Neural progenitor cell (in vitro differentiated cells): ENCODE data around the gene HM13. TPM values are rescaled to one million over a fixed set of nuclear protein-coding genes. Genes with fewer than 3 reads are reported as not detected.
A peak's percentile ranks its signal among the peaks of the same experiment; 100 is the strongest.

Experiments
- DNase-seq: peaks from one replicate; pipeline ENCODE4 v3.0.0-alpha.2; 2016; ENCODE audit warnings: low spot score
- H2AFZ ChIP-seq: fragments of 200-600 bp; sonication (generic); replicated peaks from 2 replicates; pipeline ENCODE4 v1.6.1; 2016; ENCODE audit warnings: antibody characterized with exemption
- H3F3A ChIP-seq: fragments of 200-600 bp; sonication (generic); 2 replicates; pipeline ENCODE4 v1.6.1; 2016; ENCODE audit warnings: antibody characterized with exemption, low read depth
- H3K27ac ChIP-seq: fragments of 200-600 bp; sonication (generic); 2 replicates; pipeline ENCODE4 v1.5.1; 2016; ENCODE audit warnings: mild to moderate bottlenecking
- H3K27me3 ChIP-seq: fragments of 200-600 bp; sonication (generic); 2 replicates; pipeline ENCODE4 v1.6.1; 2016; ENCODE audit warnings: mild to moderate bottlenecking, moderate library complexity
- H3K36me3 ChIP-seq: fragments of 200-600 bp; sonication (generic); 2 replicates; pipeline ENCODE4 v1.5.1; 2016
- H3K4me1 ChIP-seq: fragments of 200-600 bp; sonication (generic); 2 replicates; pipeline ENCODE4 v1.6.1; 2016; ENCODE audit warnings: mixed run types
- H3K4me2 ChIP-seq: fragments of 200-600 bp; sonication (generic); 2 replicates; pipeline ENCODE4 v1.6.1; 2016
- H3K4me3 ChIP-seq: fragments of 200-600 bp; sonication (generic); 2 replicates; pipeline ENCODE4 v1.5.1; 2016
- H3K79me2 ChIP-seq: fragments of 200-600 bp; sonication (generic); 2 replicates; pipeline ENCODE4 v1.6.1; 2016; ENCODE audit warnings: low read depth
- H3K9ac ChIP-seq: fragments of 200-600 bp; sonication (generic); 2 replicates; pipeline ENCODE4 v1.6.1; 2016
- H3K9me3 ChIP-seq: fragments of 200-600 bp; sonication (generic); 2 replicates; pipeline ENCODE4 v1.5.1; 2016; ENCODE audit warnings: low read depth
- H4K20me1 ChIP-seq: fragments of 200-600 bp; sonication (generic); 2 replicates; pipeline ENCODE4 v1.6.1; 2016; ENCODE audit warnings: low read depth
- H3K27ac Mint-ChIP-seq: 3 replicates; pipeline ENCODE4 v1.8.0; 2021; ENCODE audit warnings: mixed read lengths
- H3K27me3 Mint-ChIP-seq: 2 replicates; pipeline ENCODE4 v1.8.0; 2022; ENCODE audit warnings: low read depth, mild to moderate bottlenecking, inconsistent platforms, moderate library complexity, mixed read lengths; ENCODE audit not compliant: insufficient read depth
- H3K36me3 Mint-ChIP-seq: 3 replicates; pipeline ENCODE4 v1.8.0; 2021; ENCODE audit warnings: mixed read lengths
- H3K4me1 Mint-ChIP-seq: 3 replicates; pipeline ENCODE4 v1.8.0; 2021; ENCODE audit warnings: mixed read lengths
- H3K4me3 Mint-ChIP-seq: 3 replicates; pipeline ENCODE4 v1.8.0; 2021; ENCODE audit warnings: mild to moderate bottlenecking, moderate library complexity, mixed read lengths
- H3K9me3 Mint-ChIP-seq: 3 replicates; pipeline ENCODE4 v1.8.0; 2020; ENCODE audit warnings: mixed read lengths
- EZH2 ChIP-seq: fragments of 200-600 bp; sonication (generic); IDR thresholded peaks from 2 replicates; pipeline ENCODE4 v1.6.1; 2017; ENCODE audit warnings: antibody characterized with exemption, mild to moderate bottlenecking, moderate library complexity
- EZH2phosphoT487 ChIP-seq: fragments of 200-600 bp; sonication (generic); IDR thresholded peaks from 2 replicates; pipeline ENCODE4 v1.6.1; 2017; ENCODE audit warnings: antibody characterized with exemption
- total RNA-seq: library from RNA; depleted of rRNA; stranded (reverse); fragments of >200 nt; gene quantifications from 2 replicates; pipeline ENCODE4 v1.2.3, GENCODE V29; 2015; ENCODE audit warnings: low replicate concordance
- TF ChIP-seq, protein P1 (sequence below): fragments of 200-600 bp; sonication (generic); IDR thresholded peaks from 2 replicates; pipeline ENCODE4 v1.5.1; 2017; ENCODE audit warnings: antibody characterized with exemption, mild to moderate bottlenecking

HM13 gene
- total RNA-seq, 1 donor from 2014 or later = 46.2 TPM

DNA sequence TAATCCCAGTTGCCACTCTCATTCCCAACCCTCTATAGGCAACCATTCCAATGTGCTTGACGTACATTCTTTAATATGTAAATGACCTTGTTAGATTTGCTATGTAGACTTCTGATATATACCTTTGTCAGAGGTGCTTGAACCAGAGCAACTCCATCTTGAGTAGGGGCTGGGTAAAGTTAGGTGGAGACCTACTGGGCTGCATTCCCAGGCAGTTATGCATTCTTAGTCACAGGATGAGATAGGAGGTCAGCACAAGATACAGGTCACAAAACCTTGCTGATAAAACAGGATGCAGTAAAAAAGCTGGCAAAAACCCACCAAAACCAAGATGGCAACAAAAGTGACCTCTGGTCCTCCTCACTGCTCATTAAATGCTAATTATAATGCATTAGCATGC lies 8.3 kb upstream of the HM13 start:
- no peak overlapping the region for H2AFZ ChIP-seq
- no peak overlapping the region for H3K27ac Mint-ChIP-seq
- no peak overlapping the region for H3K9ac ChIP-seq
- no peaks in the 10 kb centered on the region for H3K27me3 ChIP-seq
- no peaks in the 10 kb centered on the region for H3K4me1 Mint-ChIP-seq
- peaks cover 11% of the 10 kb centered on the region for H3K27me3 Mint-ChIP-seq
- no peaks in the 10 kb centered on the region for H4K20me1 ChIP-seq
- peaks cover 4% of the 10 kb centered on the region for H3K9me3 Mint-ChIP-seq
- H3K4me2 ChIP-seq = no peak overlapping the region
- H3K4me3 Mint-ChIP-seq = no peak overlapping the region
- no peak for DNase-seq
- H3F3A ChIP-seq = no peaks in the 10 kb centered on the region
- no peaks in the 10 kb centered on the region for H3K36me3 ChIP-seq
- no peaks in the 10 kb centered on the region for H3K79me2 ChIP-seq
- TF ChIP-seq EZH2 = no peak
- TF ChIP-seq, protein P1, sequence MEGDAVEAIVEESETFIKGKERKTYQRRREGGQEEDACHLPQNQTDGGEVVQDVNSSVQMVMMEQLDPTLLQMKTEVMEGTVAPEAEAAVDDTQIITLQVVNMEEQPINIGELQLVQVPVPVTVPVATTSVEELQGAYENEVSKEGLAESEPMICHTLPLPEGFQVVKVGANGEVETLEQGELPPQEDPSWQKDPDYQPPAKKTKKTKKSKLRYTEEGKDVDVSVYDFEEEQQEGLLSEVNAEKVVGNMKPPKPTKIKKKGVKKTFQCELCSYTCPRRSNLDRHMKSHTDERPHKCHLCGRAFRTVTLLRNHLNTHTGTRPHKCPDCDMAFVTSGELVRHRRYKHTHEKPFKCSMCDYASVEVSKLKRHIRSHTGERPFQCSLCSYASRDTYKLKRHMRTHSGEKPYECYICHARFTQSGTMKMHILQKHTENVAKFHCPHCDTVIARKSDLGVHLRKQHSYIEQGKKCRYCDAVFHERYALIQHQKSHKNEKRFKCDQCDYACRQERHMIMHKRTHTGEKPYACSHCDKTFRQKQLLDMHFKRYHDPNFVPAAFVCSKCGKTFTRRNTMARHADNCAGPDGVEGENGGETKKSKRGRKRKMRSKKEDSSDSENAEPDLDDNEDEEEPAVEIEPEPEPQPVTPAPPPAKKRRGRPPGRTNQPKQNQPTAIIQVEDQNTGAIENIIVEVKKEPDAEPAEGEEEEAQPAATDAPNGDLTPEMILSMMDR = no peak
- no peak for TF ChIP-seq EZH2phosphoT487
- H3K9me3 ChIP-seq = no peaks in the 10 kb centered on the region
- H3K27ac ChIP-seq = no peak overlapping the region
- no peaks in the 10 kb centered on the region for H3K4me1 ChIP-seq
- no peaks in the 10 kb centered on the region for H3K36me3 Mint-ChIP-seq
- H3K4me3 ChIP-seq = no peak overlapping the region

DNA sequence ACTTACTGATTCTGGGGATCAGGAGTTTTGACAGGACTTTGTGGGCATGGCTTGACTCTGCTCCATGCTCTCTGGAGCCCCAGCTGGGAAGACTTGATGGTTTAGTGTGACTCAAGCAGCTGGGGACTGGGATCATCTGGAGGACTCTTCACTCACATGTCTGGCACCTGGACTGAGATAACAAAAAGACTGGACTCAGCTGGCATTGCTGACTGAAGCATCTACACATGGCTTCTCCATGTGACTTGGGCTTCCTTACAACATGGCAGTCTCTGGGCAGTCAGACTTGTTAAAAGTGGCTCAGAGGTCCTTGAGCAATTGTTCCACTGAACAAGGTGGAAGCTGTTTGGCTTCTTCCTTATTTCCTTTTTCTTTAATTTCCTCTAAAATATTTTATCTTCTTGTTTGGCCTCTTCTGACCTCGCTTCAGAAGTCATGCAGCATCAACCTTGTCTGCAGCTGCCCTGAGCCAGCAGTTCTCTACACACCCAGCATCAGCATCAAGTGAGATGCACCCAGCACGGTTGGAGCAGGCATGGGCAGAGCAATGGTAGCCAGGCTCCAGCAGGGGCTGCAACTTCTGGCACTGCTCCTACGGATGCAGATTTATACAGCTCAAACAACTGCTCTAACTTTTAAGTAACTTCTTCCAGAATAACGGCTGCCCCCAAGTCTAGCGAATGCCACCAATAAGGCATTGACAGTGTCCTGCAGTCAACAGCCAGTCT lies 5.6 kb upstream of the HM13 start:
- H3K27ac Mint-ChIP-seq = no peak overlapping the region
- peaks cover 4% of the 10 kb centered on the region for H3K27me3 Mint-ChIP-seq
- Histone ChIP-seq H3K4me2 (no peak overlapping the region), H3K27ac (no peak overlapping the region), H3K4me1 (no peaks in the 10 kb centered on the region), H3K36me3 (no peaks in the 10 kb centered on the region), H3K9ac (no peak overlapping the region), H2AFZ (no peak overlapping the region), H3K79me2 (no peaks in the 10 kb centered on the region), H4K20me1 (no peaks in the 10 kb centered on the region), H3K27me3 (no peaks in the 10 kb centered on the region), H3F3A (peaks cover under 1% of the 10 kb centered on the region), H3K4me3 (no peak overlapping the region), H3K9me3 (no peaks in the 10 kb centered on the region)
- no peak for DNase-seq
- H3K9me3 Mint-ChIP-seq = peaks cover 4% of the 10 kb centered on the region
- TF ChIP-seq EZH2 (no peak), EZH2phosphoT487 (no peak)
- TF ChIP-seq, protein P1 = no peak
- H3K36me3 Mint-ChIP-seq = no peaks in the 10 kb centered on the region
- H3K4me1 Mint-ChIP-seq = no peaks in the 10 kb centered on the region
- no peak overlapping the region for H3K4me3 Mint-ChIP-seq

DNA sequence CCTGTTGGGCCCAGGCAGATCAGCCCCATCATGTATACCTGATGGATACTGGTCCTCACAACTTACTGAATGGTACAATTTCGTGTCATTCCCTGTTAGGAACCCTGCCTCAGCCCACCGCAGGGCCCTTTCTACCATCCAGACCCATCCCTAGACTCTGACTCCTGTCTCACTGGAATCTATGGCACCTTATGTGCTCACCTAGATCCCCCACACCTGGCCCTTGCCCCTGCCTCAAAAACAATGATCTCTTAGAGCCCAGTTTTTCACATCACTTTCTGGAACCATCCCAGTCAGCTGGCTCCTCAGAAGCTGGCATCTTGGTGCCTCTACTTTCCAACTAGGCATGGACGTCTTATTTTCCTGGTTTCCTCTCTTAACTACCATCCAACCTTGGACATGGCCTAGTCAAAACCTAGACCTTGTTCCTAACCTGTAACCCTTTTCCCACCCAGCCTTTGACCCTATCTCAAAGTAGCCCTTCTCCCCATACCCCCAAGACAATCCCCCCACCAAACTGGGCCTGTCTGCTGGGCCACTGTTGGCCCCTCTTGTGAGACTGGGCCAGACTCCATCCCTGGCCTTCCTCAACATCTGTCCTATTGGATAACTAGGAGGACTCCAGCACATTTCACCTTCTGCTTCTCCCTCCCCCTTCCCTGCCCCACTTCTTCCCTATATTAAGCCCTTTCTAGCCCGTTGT lies 981 bp downstream of the HM13 start:
- Mint-ChIP-seq H3K27me3 (peaks cover 2% of the 10 kb centered on the region), H3K4me3 (no peak overlapping the region), H3K9me3 (no peaks in the 10 kb centered on the region), H3K27ac (no peak overlapping the region), H3K36me3 (peaks cover 3% of the 10 kb centered on the region), H3K4me1 (no peaks in the 10 kb centered on the region)
- H3K4me2 ChIP-seq = peak overlapping the region; percentile 97
- peak overlapping the region; percentile 83 for H3K4me3 ChIP-seq
- no peaks in the 10 kb centered on the region for H3K27me3 ChIP-seq
- H3K27ac ChIP-seq = no peak overlapping the region
- TF ChIP-seq, protein P1 = no peak
- TF ChIP-seq EZH2phosphoT487 (no peak), EZH2 (no peak)
- H3K4me1 ChIP-seq = peaks cover 19% of the 10 kb centered on the region
- peaks cover 4% of the 10 kb centered on the region for H3F3A ChIP-seq
- no peaks in the 10 kb centered on the region for H3K36me3 ChIP-seq
- no peak overlapping the region for H2AFZ ChIP-seq
- H3K9me3 ChIP-seq = no peaks in the 10 kb centered on the region
- peaks cover 58% of the 10 kb centered on the region for H3K79me2 ChIP-seq
- DNase-seq = no peak
- H4K20me1 ChIP-seq = peaks cover 23% of the 10 kb centered on the region
- peak overlapping the region; percentile 64 for H3K9ac ChIP-seq
